T47D (cell line): ENCODE measurements around the gene DENND4A.

ENCODE experiments used
- DNase-seq, 2 experiments: peaks; one replicate each; pipeline versions ENCODE4 v3.0.0 to v3.0.0-alpha.2; 2011 to 2012; ENCODE audit warnings: low read depth in 1 of 2, low spot score in 1 of 2
- JUND ChIP-seq: IDR thresholded peaks from 2 replicates; pipeline ENCODE4 v1.6.1; 2012; ENCODE audit warnings: low read depth
- in situ Hi-C: cut with HindIII; loops from 2 replicates; pipeline ENCODE4 v1.10.0; 2016; ENCODE audit warnings: low sequenced_read_pairs, low pct_unique_long_range_greater_than_20kb

DENND4A gene

DNA sequence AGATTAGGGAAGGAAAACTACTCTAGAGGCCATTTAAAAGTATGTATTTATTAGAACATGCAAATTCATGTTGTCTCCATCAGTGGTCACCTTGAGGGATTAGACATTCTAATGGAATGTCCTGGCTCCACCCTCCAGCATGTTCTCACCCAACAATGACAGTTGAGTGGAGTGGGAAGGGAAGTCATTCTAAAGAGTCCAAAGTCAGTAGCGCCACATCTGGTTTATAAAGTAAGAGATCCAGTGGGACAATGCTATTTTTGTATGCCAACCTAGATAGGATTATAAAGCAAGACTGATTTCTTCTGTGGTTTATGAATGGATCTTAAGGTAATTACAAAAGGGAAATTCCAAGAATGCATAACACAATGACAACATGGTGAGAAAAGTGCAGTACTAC lies 137.1 kb downstream of the DENND4A start:
- TF ChIP-seq JUND: no peak
- no peak for DNase-seq
- in situ Hi-C loops: no loop called here

DNA sequence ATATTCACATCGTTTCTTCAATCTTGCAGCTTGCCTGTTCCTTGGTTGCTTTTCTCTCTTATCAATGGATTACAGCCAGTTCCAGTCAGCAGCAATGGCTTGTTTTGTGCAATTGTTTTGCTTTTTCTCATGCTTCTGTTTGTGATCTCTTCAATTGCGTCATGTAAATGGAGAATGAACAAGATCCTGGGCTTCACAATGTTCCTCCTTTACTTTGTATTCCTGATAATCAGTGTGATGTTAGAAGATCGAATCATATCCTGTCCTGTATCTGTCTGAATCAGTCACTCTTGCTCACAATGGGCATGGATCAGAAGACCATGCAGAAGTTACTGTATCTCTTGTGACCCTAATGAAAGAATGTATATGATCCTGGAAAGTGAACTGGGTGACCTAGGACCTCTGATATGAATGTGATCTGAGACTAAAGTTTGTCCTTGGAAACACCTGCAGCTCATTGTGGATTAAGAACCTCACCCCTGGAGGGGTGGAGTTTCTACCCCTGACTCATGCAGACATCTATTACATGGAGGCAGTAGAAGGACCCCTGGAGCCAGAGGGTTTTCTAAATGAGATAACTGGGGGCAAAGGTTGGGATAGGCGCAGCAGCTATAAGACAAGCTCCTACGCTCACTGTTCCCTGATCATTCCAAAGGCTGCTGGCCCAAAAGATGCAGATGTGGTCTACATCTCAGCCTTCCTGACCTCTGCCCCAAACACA lies 138.1 kb downstream of the DENND4A start:
- DNase-seq: no peak
- no peak for TF ChIP-seq JUND
- in situ Hi-C loops: no loop called here

DNA sequence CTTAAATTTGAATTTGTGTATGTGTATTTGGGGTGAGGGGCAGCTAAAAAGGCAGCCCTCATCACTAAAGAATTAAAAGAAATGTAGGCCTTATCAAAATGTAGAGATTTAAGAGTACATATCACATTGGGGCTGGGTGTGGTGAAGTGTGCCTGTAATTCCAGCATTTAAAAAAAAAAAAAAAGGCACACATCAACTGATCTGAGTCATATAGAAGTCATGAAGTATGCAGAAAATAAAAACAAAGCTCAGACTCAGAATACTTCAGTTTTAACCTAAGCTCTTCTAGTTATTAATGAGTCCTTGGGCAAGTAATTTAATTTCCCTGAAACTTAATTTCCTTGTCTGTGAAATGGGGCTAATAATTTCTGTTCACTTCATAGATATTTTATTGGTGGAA lies 138.8 kb downstream of the DENND4A start:
- DNase-seq: no peak

DNA sequence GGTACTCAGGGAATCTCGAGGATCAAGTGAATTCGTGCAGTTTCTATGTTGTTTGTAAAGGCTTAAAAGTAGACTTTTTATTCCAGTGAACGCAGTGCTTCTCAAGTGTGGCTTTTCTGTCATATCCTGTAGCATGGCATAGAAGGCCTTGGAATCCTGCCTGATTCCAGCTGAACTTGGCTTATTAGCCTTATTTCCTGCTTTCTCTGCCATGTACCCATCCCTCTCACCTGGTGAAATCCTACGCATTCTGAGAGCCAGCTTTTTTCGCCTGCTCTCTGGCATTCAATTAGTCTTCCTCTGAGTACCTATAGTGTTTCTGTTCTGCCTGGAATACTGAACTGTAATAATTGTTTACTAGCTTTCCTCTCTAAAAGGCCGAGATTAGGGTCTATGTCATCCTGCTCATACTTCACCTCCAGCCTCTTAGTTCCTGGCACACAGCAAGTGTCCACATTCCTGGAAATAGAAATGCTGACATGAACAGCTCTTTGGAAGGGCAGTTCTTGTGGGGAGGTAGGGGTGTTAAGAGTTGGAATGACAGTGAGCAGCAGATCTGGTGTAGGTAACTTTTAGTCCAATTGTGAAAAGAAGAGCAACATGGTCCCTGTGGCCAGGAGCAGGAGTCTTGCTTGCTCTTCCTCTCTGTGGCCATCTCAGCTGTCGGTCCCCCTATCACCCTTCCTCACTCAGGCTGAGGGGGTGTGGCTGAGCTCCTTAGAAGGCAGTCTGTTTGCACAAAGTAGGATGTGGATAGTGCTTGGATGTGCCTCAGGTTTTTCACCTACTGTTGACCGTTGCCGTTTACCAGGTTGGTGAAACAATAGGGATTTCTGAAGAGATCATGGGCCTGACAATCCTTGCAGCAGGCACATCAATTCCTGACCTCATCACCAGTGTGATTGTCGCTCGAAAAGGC lies 140.0 kb downstream of the DENND4A start:
- in situ Hi-C loops: no loop called here
- no peak for TF ChIP-seq JUND
- DNase-seq: no peak

More for the DNA sequence above, 138.8 kb downstream of the DENND4A start:
- in situ Hi-C loops: no loop called here
- no peak for TF ChIP-seq JUND

DNA sequence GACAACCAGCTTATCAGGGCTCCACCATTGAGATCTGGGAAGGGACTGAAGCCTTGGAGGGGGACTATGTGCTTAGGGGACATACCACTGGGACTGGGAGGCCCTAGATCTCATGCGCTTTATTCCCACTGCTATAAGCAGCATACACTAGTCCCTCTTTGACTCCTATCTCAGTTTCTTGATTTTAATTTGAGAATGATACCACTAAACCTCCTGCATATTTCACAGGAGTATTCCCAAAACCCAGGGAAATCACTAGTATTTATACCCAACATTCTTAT lies 141.1 kb downstream of the DENND4A start:
- no peak for DNase-seq
- in situ Hi-C loops: no loop called here
- no peak for TF ChIP-seq JUND

DNA sequence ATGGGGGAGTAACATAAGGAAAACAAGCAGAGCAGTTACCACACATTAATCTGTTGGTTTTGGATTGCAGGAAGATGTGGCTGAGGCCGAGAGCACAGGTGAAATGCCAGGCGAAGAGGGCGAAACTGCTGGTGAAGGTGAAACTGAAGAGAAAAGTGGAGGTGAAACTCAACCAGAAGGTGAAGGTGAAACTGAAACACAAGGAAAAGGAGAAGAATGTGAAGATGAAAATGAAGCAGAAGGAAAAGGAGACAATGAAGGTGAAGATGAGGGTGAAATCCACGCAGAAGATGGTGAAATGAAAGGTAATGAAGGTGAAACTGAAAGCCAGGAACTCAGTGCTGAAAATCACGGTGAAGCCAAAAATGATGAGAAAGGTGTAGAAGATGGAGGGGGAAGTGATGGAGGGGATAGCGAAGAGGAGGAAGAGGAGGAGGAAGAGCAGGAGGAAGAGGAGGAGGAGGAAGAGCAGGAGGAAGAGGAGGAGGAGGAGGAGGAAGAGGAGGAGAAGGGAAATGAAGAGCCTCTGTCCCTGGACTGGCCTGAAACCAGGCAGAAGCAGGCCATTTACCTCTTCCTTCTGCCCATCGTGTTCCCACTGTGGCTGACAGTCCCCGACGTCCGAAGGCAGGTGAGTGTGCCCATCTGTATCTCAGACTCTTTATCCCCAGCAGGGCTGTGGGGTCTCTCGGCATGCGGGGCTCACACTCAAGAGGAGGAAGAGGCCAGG lies 141.6 kb downstream of the DENND4A start:
- DNase-seq: no peak
- in situ Hi-C loops: no loop called here
- TF ChIP-seq JUND: no peak

DNA sequence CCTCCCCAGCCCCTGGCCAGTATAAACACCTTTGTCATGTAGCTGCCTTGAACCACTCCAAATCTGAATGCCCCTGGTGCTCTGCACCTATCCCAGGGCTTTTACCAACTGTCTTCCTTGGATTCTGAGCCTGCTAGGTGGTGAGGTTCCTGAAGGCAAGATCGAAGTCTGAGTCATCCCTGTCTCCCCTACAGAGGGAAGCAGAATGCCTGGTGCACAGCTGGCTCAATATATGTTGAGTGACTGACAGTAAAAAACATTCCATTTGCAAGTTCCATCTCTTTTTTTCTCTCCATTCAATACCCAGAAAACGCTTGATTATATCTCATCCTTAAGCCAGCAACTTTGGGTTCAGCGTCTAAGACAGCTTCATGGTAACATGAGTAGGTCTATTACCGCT lies 145.6 kb downstream of the DENND4A start:
- no peak for TF ChIP-seq JUND
- DNase-seq: no peak
- in situ Hi-C loops: no loop called here

DNA sequence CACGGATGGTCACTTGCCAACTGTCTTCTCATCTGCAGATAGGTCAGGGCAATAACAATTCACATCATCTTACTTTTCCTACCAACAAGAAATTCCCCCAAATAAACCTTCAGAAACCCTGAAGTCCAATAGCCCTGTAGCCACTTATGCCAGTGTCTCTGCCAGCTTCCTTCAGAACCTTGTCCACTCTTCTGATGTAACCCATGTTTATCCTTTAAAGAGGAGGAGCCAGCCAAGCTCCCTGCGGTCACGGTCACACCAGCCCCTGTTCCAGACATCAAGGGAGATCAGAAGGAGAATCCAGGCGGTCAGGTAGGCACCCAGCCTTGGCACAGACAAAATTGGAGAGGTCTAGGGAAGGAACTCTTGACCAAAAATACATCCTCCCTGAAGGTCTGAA lies 146.7 kb downstream of the DENND4A start:
- TF ChIP-seq JUND: no peak
- DNase-seq: no peak
- in situ Hi-C loops: no loop called here

DNA sequence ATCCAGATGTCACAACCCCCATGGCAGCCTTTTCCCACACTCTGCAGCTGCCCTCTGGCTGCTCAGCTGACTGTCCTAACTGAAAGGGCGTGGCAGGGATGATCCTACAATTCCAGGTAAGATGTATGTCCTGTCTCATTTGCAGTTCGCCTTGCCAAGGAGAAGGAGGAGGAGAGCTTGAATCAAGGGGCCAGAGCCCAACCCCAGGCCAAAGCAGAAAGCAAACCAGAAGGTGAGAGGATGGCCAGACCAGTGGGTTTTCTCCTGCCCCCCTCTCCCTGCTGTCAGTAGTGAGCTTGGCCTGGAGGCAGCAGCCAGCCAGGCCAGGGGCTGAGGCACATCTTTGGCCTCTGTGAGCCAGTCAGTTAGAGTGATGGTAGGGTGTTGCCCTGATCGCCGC lies 147.8 kb downstream of the DENND4A start:
- no peak for TF ChIP-seq JUND
- in situ Hi-C loops: no loop called here
- DNase-seq: no peak

DNA sequence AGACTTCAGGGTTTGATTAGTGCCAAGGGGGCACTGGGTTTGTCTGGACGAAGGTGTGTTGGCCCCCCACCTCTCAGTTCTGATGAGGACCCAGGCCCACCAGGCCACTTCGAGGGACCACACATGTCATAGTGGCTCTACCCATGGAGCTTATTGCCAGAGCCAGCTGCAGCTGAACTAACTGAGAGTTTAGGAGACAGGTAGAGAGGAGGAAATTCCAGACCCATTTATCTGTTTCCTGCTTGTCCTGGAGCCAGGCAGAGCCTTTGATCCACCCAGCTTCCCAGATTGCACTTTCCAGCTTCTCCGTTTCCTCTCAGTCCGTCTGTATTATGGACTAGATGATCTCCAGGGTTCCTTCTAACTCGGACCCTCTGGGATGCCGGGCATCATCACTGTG lies 149.5 kb downstream of the DENND4A start:
- in situ Hi-C loops: no loop called here
- DNase-seq: no peak
- TF ChIP-seq JUND: no peak

DNA sequence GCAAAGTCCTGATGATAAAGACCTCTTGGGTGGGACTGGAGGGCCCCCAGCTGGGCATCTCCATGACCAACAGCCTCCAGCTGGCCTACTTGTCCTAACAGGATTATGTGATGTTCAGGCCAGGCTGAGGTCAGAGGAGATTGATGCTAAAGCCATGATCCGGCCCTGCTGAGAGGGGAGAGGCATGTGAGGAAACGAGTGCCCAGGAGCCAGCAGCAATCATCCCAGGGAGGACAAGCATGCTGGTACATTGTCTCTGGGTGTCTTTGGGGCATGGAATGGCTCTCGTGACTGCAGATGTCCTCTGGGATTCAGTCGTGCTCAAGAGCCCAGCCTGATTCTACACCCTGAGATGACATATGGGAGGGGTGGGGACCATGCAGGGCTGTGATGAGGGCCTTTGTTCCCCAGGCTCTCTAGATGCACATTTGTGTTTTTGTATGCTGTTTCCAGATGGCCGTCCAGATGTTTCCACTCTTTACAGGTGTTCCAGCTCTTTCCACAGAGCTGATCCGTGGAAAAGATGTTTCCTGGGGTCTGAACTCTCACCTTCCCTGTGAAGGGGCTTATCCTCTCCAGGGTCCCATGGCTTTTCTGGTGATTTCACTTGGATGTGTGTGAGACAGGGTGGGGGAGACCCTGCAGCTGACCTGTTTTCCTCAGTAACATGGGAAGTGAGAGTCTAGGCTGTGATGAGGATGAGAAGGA lies 150.2 kb downstream of the DENND4A start:
- no peak for TF ChIP-seq JUND
- in situ Hi-C loops: no loop called here
- DNase-seq: no peak

DNA sequence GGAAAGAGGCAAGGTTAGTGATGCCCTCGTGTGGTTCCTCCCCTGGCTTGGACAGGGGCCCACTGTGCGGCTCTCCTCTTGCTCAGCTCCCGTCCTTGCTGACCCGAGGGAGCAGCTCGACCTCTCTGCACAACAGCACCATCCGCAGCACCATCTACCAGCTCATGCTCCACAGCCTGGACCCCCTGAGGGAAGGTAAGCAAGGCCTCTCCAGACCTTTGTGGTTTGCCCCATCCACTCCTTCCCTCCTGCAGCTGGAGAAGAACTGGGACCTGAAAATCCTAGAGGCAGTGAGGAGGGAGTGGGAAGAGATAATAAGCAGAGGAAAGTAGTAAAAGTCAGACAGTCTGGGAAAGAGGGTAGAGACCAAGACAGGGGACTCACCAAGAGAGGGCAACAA lies 152.6 kb downstream of the DENND4A start:
- no peak for TF ChIP-seq JUND
- in situ Hi-C loops: no loop called here
- DNase-seq: no peak
